Pancreas (tissue), 10 donors: ENCODE results near the gene PDGFC. TPM values are rescaled to one million over a fixed set of nuclear protein-coding genes. Genes with fewer than 3 reads are reported as not detected.
A peak's percentile ranks its signal among the peaks of the same experiment; 100 is the strongest.

ENCODE experiments used
- ATAC-seq, 4 donors: fragments of 200-7000 bp; cut with Tn5 transposase; one replicate each; pipeline versions ENCODE4 v1.8.0 to v1.9.1; 2020; ENCODE audit warnings: mild to moderate bottlenecking in 4 of 4, moderate library complexity in 4 of 4
- DNase-seq, 6 donors: peaks; one replicate each; pipeline ENCODE4 v3.0.0-alpha.2; 2020
- FAIRE-seq: peaks from 2 replicates; lab custom pipeline; 2012; peaks lifted over from hg19 to GRCh38; lab: Jason Lieb, UNC
- H3K27ac ChIP-seq, 4 donors: fragments of 200-600 bp; sonication (generic); 1 replicate in 3 of 4; 2 replicates in 1 of 4; pipeline versions ENCODE4 v1.5.0 to v1.8.0; 2020
- H3K27me3 ChIP-seq, 4 donors: fragments of 200-600 bp; one replicate each; pipeline ENCODE4 v1.8.0; 2021
- H3K36me3 ChIP-seq, 3 donors: fragments of 200-600 bp; sonication (generic) in 1 of 3; one replicate each; pipeline versions ENCODE4 v1.5.0 to v1.8.0; 2020 to 2021
- H3K4me1 ChIP-seq, 3 donors: fragments of 200-600 bp; one replicate each; pipeline ENCODE4 v1.8.0; 2021
- H3K4me3 ChIP-seq, 4 donors: fragments of 200-600 bp; sonication (generic) in 2 of 4; one replicate each; pipeline versions ENCODE4 v1.5.0 to v1.8.0; 2020 to 2021
- H3K9me3 ChIP-seq, 4 donors: fragments of 200-600 bp; one replicate each; pipeline ENCODE4 v1.8.0; 2021
- CTCF ChIP-seq, 4 donors: fragments of 200-600 bp; sonication (generic) in 3 of 4; IDR thresholded peaks; one replicate each; pipeline versions ENCODE4 v1.5.0 to v1.8.0; 2021; ENCODE audit warnings: antibody characterized with exemption in 4 of 4
- WGBS, 2 donors: extraction: QIAGEN DNeasy Blood & Tissue Kit; methylation state at CpG; one replicate each; pipeline ENCODE4 v1.1.7; 2013; 5-methylcytosine and 5-hydroxymethylcytosine counted together
- intact Hi-C, 3 donors: fragments of 100-400 bp; cut with DNase I; formaldehyde crosslinking; loops; one replicate each; pipeline versions ENCODE4 v1.11.1 to v1.14.2; 2022
- polyA plus RNA-seq, 2 donors: library from polyadenylated mRNA; stranded (reverse); fragments of 200-250 nt; gene quantifications; one replicate each; pipeline ENCODE4 v1.2.3, GENCODE V29; 2013
- total RNA-seq, 6 donors: library from RNA; stranded (reverse); fragmentation: NEBNext Ultra II Directional in 4 of 6; extraction: Animal tissue kit (Norgen Biotek cat#: 25700) in 4 of 6; gene quantifications; one replicate each; pipeline versions ENCODE4 v1.2.1 to v1.2.4, GENCODE V29; 2021 to 2023
- donor health status: healthy with polysubstance abuse.
- donor health status: DM: no; HTN: no; CAD: no; lungs with moderate emphysema.
- donor health status: DM: no; HTN: no; CAD: no.
- donor health status: control.
- donor health status: control.
- donor health status: Bipolar disorder and iron deficiency.
- donor health status: DM: yes; HTN: yes; CAD: no.
- donor health status: DM: no; HTN: no; CAD: no.
- donor health status: DM: no; HTN: no; CAD: no.
- donor health status: DM: yes; HTN: yes; CAD: no.

Gene PDGFC
- total and polyA plus RNA-seq, 8 donors = 4.3 to 32.9 (median 12.9) TPM

- no peaks in the 10 kb centered on the region for H3K36me3 ChIP-seq
- no peak for TF ChIP-seq CTCF (IDR thresholded peaks at IDR 0.05)
- H3K4me3 ChIP-seq = no peak overlapping the region
- DNase-seq = no peak
- no peaks in the 10 kb centered on the region for H3K27me3 ChIP-seq
- 66 to 74% methylated on average over 3 of the region's 3 CpGs for WGBS, 2 donors
- H3K27ac ChIP-seq = peak overlapping the region in 2 of 4 donors; percentile 24 to 54
- peaks cover 11 to 76% (median 69%) of the 10 kb centered on the region in 3 donors for H3K4me1 ChIP-seq
- ATAC-seq = peak in 1 of 4 donors; percentile 17
- H3K9me3 ChIP-seq = no peaks in the 10 kb centered on the region
- intact Hi-C loops = no loop called here
- FAIRE-seq = no peak
Measured at GRCh38 chr4:156948738-156949137, 22.9 kb downstream of the PDGFC start.

GRCh38 chr4:156948133-156948532 lies 23.5 kb downstream of the PDGFC start:
- intact Hi-C loops = no loop called here
- H3K27me3 ChIP-seq = no peaks in the 10 kb centered on the region
- H3K36me3 ChIP-seq = no peaks in the 10 kb centered on the region
- FAIRE-seq = no peak
- no peak overlapping the region for H3K4me3 ChIP-seq
- WGBS, 2 donors = 72 to 81% methylated on average over 6 of the region's 6 CpGs
- peak overlapping the region in 1 of 4 donors; percentile 24 for H3K27ac ChIP-seq
- peaks cover 11 to 79% (median 69%) of the 10 kb centered on the region in 3 donors for H3K4me1 ChIP-seq
- no peaks in the 10 kb centered on the region for H3K9me3 ChIP-seq
- no peak for TF ChIP-seq CTCF (IDR thresholded peaks at IDR 0.05)
- ATAC-seq = no peak
- no peak for DNase-seq

- ATAC-seq = peak in 3 of 4 donors; percentile 38 to 69 (median 48)
- H3K36me3 ChIP-seq = no peaks in the 10 kb centered on the region
- no peak for FAIRE-seq
- 55 to 64% methylated on average over 5 of the region's 5 CpGs for WGBS, 2 donors
- no peaks in the 10 kb centered on the region for H3K9me3 ChIP-seq
- H3K27ac ChIP-seq = peak overlapping the region in 2 of 4 donors; percentile 42 to 47
- H3K27me3 ChIP-seq = no peaks in the 10 kb centered on the region
- intact Hi-C loops = no loop called here
- peaks cover 11 to 81% (median 68%) of the 10 kb centered on the region in 3 donors for H3K4me1 ChIP-seq
- H3K4me3 ChIP-seq = no peak overlapping the region
- no peak for DNase-seq
- no peak for TF ChIP-seq CTCF (IDR thresholded peaks at IDR 0.05)
Measured at GRCh38 chr4:156946516-156947424, 24.8 kb downstream of the PDGFC start.

- H3K27ac ChIP-seq = peak overlapping the region in 2 of 4 donors; percentile 7 to 31
- DNase-seq (no peak), ATAC-seq (no peak), FAIRE-seq (no peak)
- H3K4me1 ChIP-seq = peaks cover 5 to 74% (median 66%) of the 10 kb centered on the region in 3 donors
- 27 to 29% methylated on average over 3 of the region's 3 CpGs for WGBS, 2 donors
- intact Hi-C loops = no loop called here
- H3K27me3 ChIP-seq = no peaks in the 10 kb centered on the region
- no peaks in the 10 kb centered on the region for H3K9me3 ChIP-seq
- TF ChIP-seq CTCF (IDR thresholded peaks at IDR 0.05) = no peak
- H3K36me3 ChIP-seq = no peaks in the 10 kb centered on the region
- no peak overlapping the region for H3K4me3 ChIP-seq
Measured at GRCh38 chr4:156945532-156945931, 26.1 kb downstream of the PDGFC start.

- H3K27ac ChIP-seq = peak overlapping the region in 1 of 4 donors; percentile 5
- intact Hi-C loops = no loop called here
- ATAC-seq (no peak), FAIRE-seq (no peak), DNase-seq (no peak)
- no peaks in the 10 kb centered on the region for H3K9me3 ChIP-seq
- TF ChIP-seq CTCF (IDR thresholded peaks at IDR 0.05) = no peak
- H3K27me3 ChIP-seq = no peaks in the 10 kb centered on the region
- H3K4me1 ChIP-seq = peaks cover 5 to 55% (median 46%) of the 10 kb centered on the region in 3 donors
- WGBS, 2 donors = 84 to 85% methylated on average over 4 of the region's 4 CpGs
- H3K36me3 ChIP-seq = no peaks in the 10 kb centered on the region
- H3K4me3 ChIP-seq = no peak overlapping the region
Measured at GRCh38 chr4:156942991-156943390, 28.6 kb downstream of the PDGFC start.
